ENCODE results near the gene BICD1.

DNA sequence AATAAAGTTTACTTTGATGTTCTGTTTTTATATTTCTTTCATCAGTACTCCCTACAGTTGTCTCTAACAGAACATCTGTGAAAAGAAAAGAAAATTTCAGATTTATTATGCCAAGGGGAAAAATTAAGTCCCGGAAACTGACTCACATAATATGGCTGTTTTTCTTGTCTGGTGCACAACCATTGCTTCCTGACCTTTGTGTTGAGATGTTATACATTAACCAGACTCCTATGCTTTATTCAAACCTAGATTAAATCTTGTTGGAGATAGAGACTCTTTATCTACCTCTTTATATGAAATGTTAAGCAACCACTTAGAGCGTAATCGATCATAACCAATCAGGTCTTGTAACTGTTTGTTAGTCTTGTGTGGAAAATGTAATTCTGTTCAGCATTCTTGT is 37.6 kb upstream of the BICD1 start:
- TF ChIP-seq GATA2 (IDR thresholded peaks at IDR 0.05; ENCODE audit: low read depth, low read length) (peak; percentile 45; the same call in 1 of the 2 replicates), GATA3 (IDR thresholded peaks at IDR 0.05; ENCODE audit: low read depth, low read length) (peak; percentile 91)
